H1 (cell line): ENCODE data around the gene RNF141. TPM values are rescaled to one million over a fixed set of nuclear protein-coding genes. Genes with fewer than 3 reads are reported as not detected.

Experiments used
- CHD7 ChIP-seq: fragments of 300-600 bp; sonication (generic); IDR thresholded peaks from 2 replicates; pipeline ENCODE4 v1.7.1; 2012; ENCODE audit warnings: low read length, moderate library complexity, mild to moderate bottlenecking, inconsistent platforms; ENCODE audit not compliant: insufficient replicate concordance
- CREB1 ChIP-seq: IDR thresholded peaks from 2 replicates; pipeline ENCODE4 v1.6.1; 2012; ENCODE audit warnings: inconsistent platforms
- FOSL1 ChIP-seq: IDR thresholded peaks from 2 replicates; pipeline ENCODE4 v1.6.1; 2011; ENCODE audit warnings: mild to moderate bottlenecking, low read depth, low read length, moderate library complexity; ENCODE audit not compliant: insufficient read depth
- PHF8 ChIP-seq: fragments of 200-600 bp; sonication (generic); conservative IDR thresholded peaks from 2 replicates; pipeline ENCODE4 v1.7.1; 2012; ENCODE audit warnings: low read depth, mild to moderate bottlenecking, inconsistent platforms, low read length, moderate library complexity
- SIX5 ChIP-seq: IDR thresholded peaks from 2 replicates; pipeline ENCODE4 v1.6.1; 2011; ENCODE audit warnings: mild to moderate bottlenecking, low read depth, low read length
- SP1 ChIP-seq: IDR thresholded peaks from 2 replicates; pipeline ENCODE4 v1.6.1; 2011; ENCODE audit warnings: low read depth, low read length
- polyA plus RNA-seq, 7 experiments: library from polyadenylated mRNA; depleted of rRNA in 3 of 7; stranded (reverse) in 5 of 7; unstranded in 2 of 7; fragments of >200 nt in 5 of 7; fragments of 200-250 nt in 2 of 7; gene quantifications; 1 replicate in 5 of 7; 2 replicates in 1 of 7; 4 replicates in 1 of 7; pipeline versions ENCODE4 v1.2.1 to v1.2.3, GENCODE V29; 2011 to 2013; ENCODE audit warnings: missing spikeins in 2 of 7, mixed read lengths in 2 of 7
- total RNA-seq: library from RNA; stranded (reverse); fragmentation: NEBNext Ultra II Directional; extraction: Animal tissue kit (Norgen Biotek cat#: 25700); gene quantifications from 2 replicates; pipeline ENCODE4 v1.2.1, GENCODE V29; 2021

RNF141 gene
- total and polyA plus RNA-seq, 2 of the 8 experiments (the other 6 are each of a cell fraction or from before 2014, with no cell fraction given), result 8.5 to 22.8 TPM

- TF ChIP-seq CHD7 (no peak), PHF8 (no peak), FOSL1 (no peak), SIX5 (no peak), SP1 (no peak), CREB1 (no peak)
Observed at GRCh38 chr11:10573556-10573955, 32.6 kb upstream of the RNF141 start (continued).
